ENCODE data around the gene BMP3. TPM values are rescaled to one million over a fixed set of nuclear protein-coding genes. Genes with fewer than 3 reads are reported as not detected.

Gene BMP3
- total RNA-seq, 2 experiments from 2014 or later, result not detected

GRCh38 chr4:81040012-81040659, 9.6 kb downstream of the BMP3 start:
- POLR2A ChIA-PET, result no interaction called here
- no peaks in the 10 kb centered on the region for H3K36me3 Mint-ChIP-seq (ENCODE audit: low read depth)
- peaks cover 13% of the 10 kb centered on the region for H3K27me3 Mint-ChIP-seq
- no peak overlapping the region for H3K4me3 Mint-ChIP-seq
- intact Hi-C loops (cut with micrococcal nuclease), result loop anchor here (5.0 kb wide), 1 partner anchor 678 kb away; no protein-coding TSS in a partner anchor
- no peaks in the 10 kb centered on the region for H3K9me3 Mint-ChIP-seq
- DNase-seq (no peak), ATAC-seq (no peak)
- H3K4me1 Mint-ChIP-seq (ENCODE audit: low read depth), result no peaks in the 10 kb centered on the region
- TF ChIP-seq, protein P1, sequence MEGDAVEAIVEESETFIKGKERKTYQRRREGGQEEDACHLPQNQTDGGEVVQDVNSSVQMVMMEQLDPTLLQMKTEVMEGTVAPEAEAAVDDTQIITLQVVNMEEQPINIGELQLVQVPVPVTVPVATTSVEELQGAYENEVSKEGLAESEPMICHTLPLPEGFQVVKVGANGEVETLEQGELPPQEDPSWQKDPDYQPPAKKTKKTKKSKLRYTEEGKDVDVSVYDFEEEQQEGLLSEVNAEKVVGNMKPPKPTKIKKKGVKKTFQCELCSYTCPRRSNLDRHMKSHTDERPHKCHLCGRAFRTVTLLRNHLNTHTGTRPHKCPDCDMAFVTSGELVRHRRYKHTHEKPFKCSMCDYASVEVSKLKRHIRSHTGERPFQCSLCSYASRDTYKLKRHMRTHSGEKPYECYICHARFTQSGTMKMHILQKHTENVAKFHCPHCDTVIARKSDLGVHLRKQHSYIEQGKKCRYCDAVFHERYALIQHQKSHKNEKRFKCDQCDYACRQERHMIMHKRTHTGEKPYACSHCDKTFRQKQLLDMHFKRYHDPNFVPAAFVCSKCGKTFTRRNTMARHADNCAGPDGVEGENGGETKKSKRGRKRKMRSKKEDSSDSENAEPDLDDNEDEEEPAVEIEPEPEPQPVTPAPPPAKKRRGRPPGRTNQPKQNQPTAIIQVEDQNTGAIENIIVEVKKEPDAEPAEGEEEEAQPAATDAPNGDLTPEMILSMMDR (IDR thresholded peaks at IDR 0.05), result peak; percentile 71
- CTCF ChIA-PET, result interaction anchor here (0.6 to 3.9 kb wide), 24 partner anchors 10 to 820 kb away, joined by 3 to 25 read pairs (median 4); partner anchors contain the start of gene BMP3
- no peak overlapping the region for H3K27ac Mint-ChIP-seq

- no peak for ATAC-seq
- ChIA-PET POLR2A (no interaction called here), CTCF (interaction anchor here (1.1 kb wide), 2 partner anchors 677 to 682 kb away, joined by 3 to 5 read pairs; no protein-coding TSS in a partner anchor)
- no peak overlapping the region for H3K4me3 Mint-ChIP-seq
- H3K36me3 Mint-ChIP-seq (ENCODE audit: low read depth), result no peaks in the 10 kb centered on the region
- no peaks in the 10 kb centered on the region for H3K4me1 Mint-ChIP-seq (ENCODE audit: low read depth)
- H3K9me3 Mint-ChIP-seq, result no peaks in the 10 kb centered on the region
- no peak for DNase-seq
- TF ChIP-seq, protein P1 (IDR thresholded peaks at IDR 0.05), result no peak
- no peak overlapping the region for H3K27ac Mint-ChIP-seq
- peaks cover 14% of the 10 kb centered on the region for H3K27me3 Mint-ChIP-seq
- intact Hi-C loops (cut with micrococcal nuclease), result loop anchor here (5.0 kb wide), 1 partner anchor 680 kb away; no protein-coding TSS in a partner anchor
These were observed 12.3 kb downstream of the BMP3 start for GRCh38 chr4:81042578-81043365.

DNA sequence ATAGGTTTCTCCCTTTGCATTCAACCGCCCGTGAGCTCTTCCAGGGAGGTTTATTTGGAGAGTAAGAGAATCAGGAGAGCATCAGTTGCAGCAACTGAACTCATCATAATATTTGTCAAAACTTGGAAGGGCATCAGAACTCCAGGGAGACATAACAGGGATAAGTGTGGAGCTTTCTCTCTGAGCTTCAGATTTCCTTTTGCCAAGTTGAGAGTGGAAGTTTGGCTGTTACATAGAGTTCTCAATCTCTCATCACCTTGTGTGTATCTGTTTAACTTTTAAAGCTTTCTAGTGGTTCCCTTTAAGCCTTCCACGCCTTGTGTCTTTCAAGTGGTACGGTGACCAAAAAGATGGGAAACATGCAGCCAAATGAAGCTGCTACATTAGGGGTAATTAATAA, 18.8 kb downstream of the BMP3 start:
- H3K4me3 Mint-ChIP-seq, result no peak overlapping the region
- DNase-seq (no peak), ATAC-seq (no peak)
- CTCF ChIA-PET, result interaction anchor here (0.9 to 4.1 kb wide), 2 partner anchors 10 to 60 kb away, joined by 3 to 21 read pairs; no protein-coding TSS in a partner anchor
- H3K36me3 Mint-ChIP-seq (ENCODE audit: low read depth), result no peaks in the 10 kb centered on the region
- no peaks in the 10 kb centered on the region for H3K9me3 Mint-ChIP-seq
- no peak overlapping the region for H3K27ac Mint-ChIP-seq
- POLR2A ChIA-PET, result no interaction called here
- intact Hi-C loops (cut with micrococcal nuclease), result no loop called here
- TF ChIP-seq, protein P1 (IDR thresholded peaks at IDR 0.05), result no peak
- H3K4me1 Mint-ChIP-seq (ENCODE audit: low read depth), result no peaks in the 10 kb centered on the region
- H3K27me3 Mint-ChIP-seq, result peaks cover 8% of the 10 kb centered on the region

- peaks cover 4% of the 10 kb centered on the region for H3K27me3 Mint-ChIP-seq
- no peaks in the 10 kb centered on the region for H3K9me3 Mint-ChIP-seq
- no peak for DNase-seq
- no peaks in the 10 kb centered on the region for H3K4me1 Mint-ChIP-seq (ENCODE audit: low read depth)
- intact Hi-C loops (cut with micrococcal nuclease), result no loop called here
- ATAC-seq, result no peak
- ChIA-PET POLR2A (no interaction called here), CTCF (interaction anchor here (4.1 kb wide), 1 partner anchor 10 kb away, joined by 21 read pairs; no protein-coding TSS in a partner anchor)
- TF ChIP-seq, protein P1 (IDR thresholded peaks at IDR 0.05), result no peak
- H3K36me3 Mint-ChIP-seq (ENCODE audit: low read depth), result no peaks in the 10 kb centered on the region
- H3K4me3 Mint-ChIP-seq, result no peak overlapping the region
- H3K27ac Mint-ChIP-seq, result no peak overlapping the region
These were observed 19.4 kb downstream of the BMP3 start for GRCh38 chr4:81049907-81050306.
